ENCODE measurements around the gene METAP1. TPM values are rescaled to one million over a fixed set of nuclear protein-coding genes. Genes with fewer than 3 reads are reported as not detected.
"Not testable (repeated sequence)": the region's sequence is repeated elsewhere in the genome, so short reads cannot be mapped to it uniquely, and the experiment has no call there.

The METAP1 gene
- total and polyA plus RNA-seq, 2 experiments from 2014 or later, result 40.1 to 55.4 TPM

- no peaks in the 10 kb centered on the region for H3K27me3 ChIP-seq
- H3K4me1 ChIP-seq (ENCODE audit: low read depth), result peaks cover 25% of the 10 kb centered on the region
- no peak overlapping the region for H3K27ac ChIP-seq
- DNase-seq (ENCODE audit: low read depth in 1 of 2, low spot score in 1 of 2), result no peak
- no peaks in the 10 kb centered on the region for H3K9me3 ChIP-seq (ENCODE audit: low read depth)
- H3K36me3 ChIP-seq, result peaks cover 17% of the 10 kb centered on the region
- TF ChIP-seq CTCF (IDR thresholded peaks at IDR 0.05; ENCODE audit: low read depth, low read length), result no peak
- H3K4me3 ChIP-seq, result no peak overlapping the region
Observed at GRCh38 chr4:99058228-99058627, 62.7 kb downstream of the METAP1 start.

DNA sequence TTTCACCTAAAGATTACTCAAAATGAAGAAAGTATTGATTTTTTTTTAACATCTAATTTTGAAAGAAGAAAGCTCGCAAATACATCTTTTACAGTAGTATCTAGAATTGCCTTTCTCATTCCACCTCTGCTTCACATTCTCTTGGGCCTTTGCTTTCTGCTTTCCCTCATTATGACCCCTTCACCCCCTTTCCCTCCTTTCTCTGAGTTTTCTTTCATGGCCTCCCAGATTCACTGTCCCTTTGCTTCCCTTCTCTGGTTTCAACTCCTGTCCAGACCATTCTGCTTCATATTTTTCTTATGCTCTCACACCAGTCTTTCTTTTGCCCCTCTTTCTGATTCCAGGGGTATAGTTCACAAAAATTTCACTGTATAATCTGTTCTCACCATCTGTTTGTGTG is 64.0 kb downstream of the METAP1 start:
- no peak for TF ChIP-seq CTCF (IDR thresholded peaks at IDR 0.05; ENCODE audit: low read depth, low read length)
- no peaks in the 10 kb centered on the region for H3K27me3 ChIP-seq
- DNase-seq (ENCODE audit: low read depth in 1 of 2, low spot score in 1 of 2), result no peak
- no peaks in the 10 kb centered on the region for H3K9me3 ChIP-seq (ENCODE audit: low read depth)
- H3K4me1 ChIP-seq (ENCODE audit: low read depth), result peaks cover 25% of the 10 kb centered on the region
- peaks cover 17% of the 10 kb centered on the region for H3K36me3 ChIP-seq
- H3K4me3 ChIP-seq, result no peak overlapping the region
- no peak overlapping the region for H3K27ac ChIP-seq

- no peak for TF ChIP-seq CTCF (IDR thresholded peaks at IDR 0.05; ENCODE audit: low read depth, low read length)
- Histone ChIP-seq H3K4me3 (no peak overlapping the region), H3K27ac (peak overlapping the region; percentile 75), H3K36me3 (peaks cover 17% of the 10 kb centered on the region), H3K4me1 (ENCODE audit: low read depth) (peaks cover 21% of the 10 kb centered on the region), H3K27me3 (no peaks in the 10 kb centered on the region), H3K9me3 (ENCODE audit: low read depth) (no peaks in the 10 kb centered on the region)
- no peak for DNase-seq (ENCODE audit: low read depth in 1 of 2, low spot score in 1 of 2)
Observed at GRCh38 chr4:99061048-99061700, 65.7 kb downstream of the METAP1 start.

- peak in 1 of 2 donors; percentile 73 for DNase-seq (ENCODE audit: low read depth in 1 of 2, low spot score in 1 of 2)
- Histone ChIP-seq H3K4me1 (ENCODE audit: low read depth) (peaks cover 21% of the 10 kb centered on the region), H3K9me3 (ENCODE audit: low read depth) (no peaks in the 10 kb centered on the region), H3K27me3 (no peaks in the 10 kb centered on the region), H3K36me3 (peaks cover 17% of the 10 kb centered on the region), H3K27ac (peak overlapping the region; percentile 75), H3K4me3 (no peak overlapping the region)
- TF ChIP-seq CTCF (IDR thresholded peaks at IDR 0.05; ENCODE audit: low read depth, low read length), result no peak
Observed at GRCh38 chr4:99062120-99062519, 66.6 kb downstream of the METAP1 start.

GRCh38 chr4:99065521-99065920 is 70.0 kb downstream of the METAP1 start:
- peaks cover 33% of the 10 kb centered on the region for H3K4me1 ChIP-seq (ENCODE audit: low read depth)
- DNase-seq (ENCODE audit: low read depth in 1 of 2, low spot score in 1 of 2); H3K9me3 ChIP-seq (ENCODE audit: low read depth); H3K4me3 ChIP-seq; H3K27me3 ChIP-seq; H3K36me3 ChIP-seq; H3K27ac ChIP-seq: not testable (repeated sequence)

- Histone ChIP-seq H3K9me3 (ENCODE audit: low read depth) (no peaks in the 10 kb centered on the region), H3K27me3 (no peaks in the 10 kb centered on the region), H3K36me3 (peaks cover 4% of the 10 kb centered on the region), H3K4me1 (ENCODE audit: low read depth) (peaks cover 17% of the 10 kb centered on the region), H3K27ac (peak overlapping the region; percentile 32), H3K4me3 (no peak overlapping the region)
- TF ChIP-seq CTCF (IDR thresholded peaks at IDR 0.05; ENCODE audit: low read depth, low read length), result no peak
- no peak for DNase-seq (ENCODE audit: low read depth in 1 of 2, low spot score in 1 of 2)
Observed at GRCh38 chr4:99067617-99068016, 72.1 kb downstream of the METAP1 start.
